ENCODE data around the gene ERO1B. TPM values are rescaled to one million over a fixed set of nuclear protein-coding genes. Genes with fewer than 3 reads are reported as not detected.

The ERO1B gene
- total RNA-seq, 1 experiment from 2014 or later: 3.2 TPM

DNA sequence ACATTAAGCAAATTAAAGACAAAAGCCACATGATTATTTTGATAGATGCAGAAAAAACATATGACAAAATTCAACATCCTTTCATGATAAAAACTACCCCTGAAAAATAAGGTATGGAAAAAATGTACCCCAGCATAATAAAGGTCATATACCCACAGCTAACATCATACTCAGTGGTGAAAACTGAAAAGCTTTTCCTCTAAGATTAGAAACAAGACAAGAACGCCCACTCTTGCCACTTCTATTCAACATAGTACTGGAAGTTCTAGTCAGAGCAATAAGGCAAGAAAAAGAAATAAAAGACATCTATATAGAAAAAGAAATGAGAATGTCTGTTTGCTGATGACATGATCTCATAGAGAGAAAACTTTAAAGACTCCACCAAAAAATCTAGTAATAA is 20.7 kb downstream of the ERO1B start:
- Mint-ChIP-seq H3K9me3 (peaks cover 39% of the 10 kb centered on the region), H3K36me3 (peaks cover 28% of the 10 kb centered on the region), H3K4me3 (no peak overlapping the region), H3K4me1 (no peaks in the 10 kb centered on the region), H3K27ac (no peak overlapping the region), H3K27me3 (ENCODE audit: low read depth) (peaks cover 4% of the 10 kb centered on the region; the same call in 1 of the 2 replicates)
- TF ChIP-seq, protein P1, sequence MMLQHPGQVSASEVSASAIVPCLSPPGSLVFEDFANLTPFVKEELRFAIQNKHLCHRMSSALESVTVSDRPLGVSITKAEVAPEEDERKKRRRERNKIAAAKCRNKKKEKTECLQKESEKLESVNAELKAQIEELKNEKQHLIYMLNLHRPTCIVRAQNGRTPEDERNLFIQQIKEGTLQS (CRISPR knock-in tag; conservative IDR thresholded peaks at IDR 0.05): no peak
- TF ChIP-seq ZNF317 (CRISPR knock-in tag; IDR thresholded peaks at IDR 0.05; ENCODE audit: borderline replicate concordance, low read depth) (no peak), FOXJ3 (CRISPR knock-in tag; IDR thresholded peaks at IDR 0.05; ENCODE audit: borderline replicate concordance) (no peak), ATF1 (CRISPR knock-in tag; IDR thresholded peaks at IDR 0.05) (no peak), EMX1 (CRISPR knock-in tag; IDR thresholded peaks at IDR 0.05) (no peak), ELF4 (CRISPR knock-in tag; IDR thresholded peaks at IDR 0.05; ENCODE audit: low read depth) (no peak)
- TF ChIP-seq, protein P2, sequence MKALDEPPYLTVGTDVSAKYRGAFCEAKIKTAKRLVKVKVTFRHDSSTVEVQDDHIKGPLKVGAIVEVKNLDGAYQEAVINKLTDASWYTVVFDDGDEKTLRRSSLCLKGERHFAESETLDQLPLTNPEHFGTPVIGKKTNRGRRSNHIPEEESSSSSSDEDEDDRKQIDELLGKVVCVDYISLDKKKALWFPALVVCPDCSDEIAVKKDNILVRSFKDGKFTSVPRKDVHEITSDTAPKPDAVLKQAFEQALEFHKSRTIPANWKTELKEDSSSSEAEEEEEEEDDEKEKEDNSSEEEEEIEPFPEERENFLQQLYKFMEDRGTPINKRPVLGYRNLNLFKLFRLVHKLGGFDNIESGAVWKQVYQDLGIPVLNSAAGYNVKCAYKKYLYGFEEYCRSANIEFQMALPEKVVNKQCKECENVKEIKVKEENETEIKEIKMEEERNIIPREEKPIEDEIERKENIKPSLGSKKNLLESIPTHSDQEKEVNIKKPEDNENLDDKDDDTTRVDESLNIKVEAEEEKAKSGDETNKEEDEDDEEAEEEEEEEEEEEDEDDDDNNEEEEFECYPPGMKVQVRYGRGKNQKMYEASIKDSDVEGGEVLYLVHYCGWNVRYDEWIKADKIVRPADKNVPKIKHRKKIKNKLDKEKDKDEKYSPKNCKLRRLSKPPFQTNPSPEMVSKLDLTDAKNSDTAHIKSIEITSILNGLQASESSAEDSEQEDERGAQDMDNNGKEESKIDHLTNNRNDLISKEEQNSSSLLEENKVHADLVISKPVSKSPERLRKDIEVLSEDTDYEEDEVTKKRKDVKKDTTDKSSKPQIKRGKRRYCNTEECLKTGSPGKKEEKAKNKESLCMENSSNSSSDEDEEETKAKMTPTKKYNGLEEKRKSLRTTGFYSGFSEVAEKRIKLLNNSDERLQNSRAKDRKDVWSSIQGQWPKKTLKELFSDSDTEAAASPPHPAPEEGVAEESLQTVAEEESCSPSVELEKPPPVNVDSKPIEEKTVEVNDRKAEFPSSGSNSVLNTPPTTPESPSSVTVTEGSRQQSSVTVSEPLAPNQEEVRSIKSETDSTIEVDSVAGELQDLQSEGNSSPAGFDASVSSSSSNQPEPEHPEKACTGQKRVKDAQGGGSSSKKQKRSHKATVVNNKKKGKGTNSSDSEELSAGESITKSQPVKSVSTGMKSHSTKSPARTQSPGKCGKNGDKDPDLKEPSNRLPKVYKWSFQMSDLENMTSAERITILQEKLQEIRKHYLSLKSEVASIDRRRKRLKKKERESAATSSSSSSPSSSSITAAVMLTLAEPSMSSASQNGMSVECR (CRISPR knock-in tag; IDR thresholded peaks at IDR 0.05; ENCODE audit: borderline replicate concordance): no peak
- DNase-seq (ENCODE audit: low spot score): no peak
- no peak for ATAC-seq
- ChIA-PET POLR2A (no interaction called here), CTCF (no interaction called here)

DNA sequence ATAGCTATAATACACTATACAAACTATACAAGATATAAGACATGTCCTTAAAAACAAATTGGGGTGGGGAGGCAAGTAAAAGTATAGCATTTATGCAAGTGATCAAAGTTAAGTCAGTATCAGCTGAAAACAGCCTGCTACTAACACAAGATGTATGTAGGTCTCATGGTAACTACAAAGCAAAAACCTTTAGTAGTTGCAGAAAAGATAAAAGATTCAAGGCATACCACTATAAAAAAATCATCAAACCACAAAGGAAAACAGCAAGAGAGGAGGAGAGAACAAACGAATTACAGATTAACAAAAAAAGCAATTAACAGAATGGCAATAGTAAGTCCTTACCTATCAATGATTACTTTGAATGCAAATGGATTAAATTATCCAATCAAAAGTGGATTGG is 22.7 kb downstream of the ERO1B start:
- Mint-ChIP-seq H3K36me3 (peaks cover 28% of the 10 kb centered on the region), H3K4me1 (no peaks in the 10 kb centered on the region), H3K9me3 (peaks cover 39% of the 10 kb centered on the region), H3K27ac (no peak overlapping the region), H3K4me3 (no peak overlapping the region), H3K27me3 (ENCODE audit: low read depth) (peaks cover 4% of the 10 kb centered on the region; the same call in 1 of the 2 replicates)
- TF ChIP-seq, protein P3, sequence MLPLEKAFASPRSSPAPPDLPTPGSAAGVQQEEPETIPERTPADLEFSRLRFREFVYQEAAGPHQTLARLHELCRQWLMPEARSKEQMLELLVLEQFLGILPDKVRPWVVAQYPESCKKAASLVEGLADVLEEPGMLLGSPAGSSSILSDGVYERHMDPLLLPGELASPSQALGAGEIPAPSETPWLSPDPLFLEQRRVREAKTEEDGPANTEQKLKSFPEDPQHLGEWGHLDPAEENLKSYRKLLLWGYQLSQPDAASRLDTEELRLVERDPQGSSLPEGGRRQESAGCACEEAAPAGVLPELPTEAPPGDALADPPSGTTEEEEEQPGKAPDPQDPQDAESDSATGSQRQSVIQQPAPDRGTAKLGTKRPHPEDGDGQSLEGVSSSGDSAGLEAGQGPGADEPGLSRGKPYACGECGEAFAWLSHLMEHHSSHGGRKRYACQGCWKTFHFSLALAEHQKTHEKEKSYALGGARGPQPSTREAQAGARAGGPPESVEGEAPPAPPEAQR (CRISPR knock-in tag; IDR thresholded peaks at IDR 0.05): no peak
- TF ChIP-seq TCF7 (CRISPR knock-in tag; IDR thresholded peaks at IDR 0.05; ENCODE audit: low read depth): no peak
- TF ChIP-seq, protein P4, sequence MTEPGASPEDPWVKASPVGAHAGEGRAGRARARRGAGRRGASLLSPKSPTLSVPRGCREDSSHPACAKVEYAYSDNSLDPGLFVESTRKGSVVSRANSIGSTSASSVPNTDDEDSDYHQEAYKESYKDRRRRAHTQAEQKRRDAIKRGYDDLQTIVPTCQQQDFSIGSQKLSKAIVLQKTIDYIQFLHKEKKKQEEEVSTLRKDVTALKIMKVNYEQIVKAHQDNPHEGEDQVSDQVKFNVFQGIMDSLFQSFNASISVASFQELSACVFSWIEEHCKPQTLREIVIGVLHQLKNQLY (CRISPR knock-in tag; IDR thresholded peaks at IDR 0.05): no peak
- no peak for TF ChIP-seq ATF1 (CRISPR knock-in tag; IDR thresholded peaks at IDR 0.05)
- TF ChIP-seq, protein P5, sequence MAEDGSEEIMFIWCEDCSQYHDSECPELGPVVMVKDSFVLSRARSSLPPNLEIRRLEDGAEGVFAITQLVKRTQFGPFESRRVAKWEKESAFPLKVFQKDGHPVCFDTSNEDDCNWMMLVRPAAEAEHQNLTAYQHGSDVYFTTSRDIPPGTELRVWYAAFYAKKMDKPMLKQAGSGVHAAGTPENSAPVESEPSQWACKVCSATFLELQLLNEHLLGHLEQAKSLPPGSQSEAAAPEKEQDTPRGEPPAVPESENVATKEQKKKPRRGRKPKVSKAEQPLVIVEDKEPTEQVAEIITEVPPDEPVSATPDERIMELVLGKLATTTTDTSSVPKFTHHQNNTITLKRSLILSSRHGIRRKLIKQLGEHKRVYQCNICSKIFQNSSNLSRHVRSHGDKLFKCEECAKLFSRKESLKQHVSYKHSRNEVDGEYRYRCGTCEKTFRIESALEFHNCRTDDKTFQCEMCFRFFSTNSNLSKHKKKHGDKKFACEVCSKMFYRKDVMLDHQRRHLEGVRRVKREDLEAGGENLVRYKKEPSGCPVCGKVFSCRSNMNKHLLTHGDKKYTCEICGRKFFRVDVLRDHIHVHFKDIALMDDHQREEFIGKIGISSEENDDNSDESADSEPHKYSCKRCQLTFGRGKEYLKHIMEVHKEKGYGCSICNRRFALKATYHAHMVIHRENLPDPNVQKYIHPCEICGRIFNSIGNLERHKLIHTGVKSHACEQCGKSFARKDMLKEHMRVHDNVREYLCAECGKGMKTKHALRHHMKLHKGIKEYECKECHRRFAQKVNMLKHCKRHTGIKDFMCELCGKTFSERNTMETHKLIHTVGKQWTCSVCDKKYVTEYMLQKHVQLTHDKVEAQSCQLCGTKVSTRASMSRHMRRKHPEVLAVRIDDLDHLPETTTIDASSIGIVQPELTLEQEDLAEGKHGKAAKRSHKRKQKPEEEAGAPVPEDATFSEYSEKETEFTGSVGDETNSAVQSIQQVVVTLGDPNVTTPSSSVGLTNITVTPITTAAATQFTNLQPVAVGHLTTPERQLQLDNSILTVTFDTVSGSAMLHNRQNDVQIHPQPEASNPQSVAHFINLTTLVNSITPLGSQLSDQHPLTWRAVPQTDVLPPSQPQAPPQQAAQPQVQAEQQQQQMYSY (CRISPR knock-in tag; IDR thresholded peaks at IDR 0.05): no peak
- no peak for TF ChIP-seq NR3C1 (CRISPR knock-in tag; conservative IDR thresholded peaks at IDR 0.05; ENCODE audit: low read depth)
- no peak for TF ChIP-seq IRF2 (CRISPR knock-in tag; IDR thresholded peaks at IDR 0.05; ENCODE audit: borderline replicate concordance, low read depth)
- TF ChIP-seq, protein P6, sequence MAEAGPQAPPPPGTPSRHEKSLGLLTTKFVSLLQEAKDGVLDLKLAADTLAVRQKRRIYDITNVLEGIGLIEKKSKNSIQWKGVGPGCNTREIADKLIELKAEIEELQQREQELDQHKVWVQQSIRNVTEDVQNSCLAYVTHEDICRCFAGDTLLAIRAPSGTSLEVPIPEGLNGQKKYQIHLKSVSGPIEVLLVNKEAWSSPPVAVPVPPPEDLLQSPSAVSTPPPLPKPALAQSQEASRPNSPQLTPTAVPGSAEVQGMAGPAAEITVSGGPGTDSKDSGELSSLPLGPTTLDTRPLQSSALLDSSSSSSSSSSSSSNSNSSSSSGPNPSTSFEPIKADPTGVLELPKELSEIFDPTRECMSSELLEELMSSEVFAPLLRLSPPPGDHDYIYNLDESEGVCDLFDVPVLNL (CRISPR knock-in tag; IDR thresholded peaks at IDR 0.05; ENCODE audit: borderline replicate concordance, low read depth): no peak
- ATAC-seq (no peak), DNase-seq (ENCODE audit: low spot score) (no peak)
- POLR2A ChIA-PET: no interaction called here
- CTCF ChIA-PET: no interaction called here

All from WTC11 (cell line).